Mesendoderm (in vitro differentiated cells): Measurements from ENCODE around the gene TRRAP.
"Not testable (repeated sequence)": the region's sequence is repeated elsewhere in the genome, so short reads cannot be mapped to it uniquely, and the experiment has no call there.

Experiments
- DNase-seq: peaks from one replicate; pipeline ENCODE4 v3.0.0; 2013
- H2AK5ac ChIP-seq: 2 replicates; pipeline ENCODE4 v1.6.1; 2013; ENCODE audit warnings: low read length, inconsistent platforms
- H2BK120ac ChIP-seq: 2 replicates; pipeline ENCODE4 v1.6.1; 2013; ENCODE audit warnings: low read depth, mild to moderate bottlenecking, low read length, moderate library complexity, mixed read lengths
- H2BK15ac ChIP-seq: replicated peaks from 2 replicates; pipeline ENCODE4 v1.6.1; 2013; ENCODE audit warnings: low read depth, mild to moderate bottlenecking, moderate library complexity
- H2BK5ac ChIP-seq: 2 replicates; pipeline ENCODE4 v1.6.1; 2013; ENCODE audit warnings: low read length, inconsistent platforms
- H3K18ac ChIP-seq: 2 replicates; pipeline ENCODE4 v1.6.1; 2013; ENCODE audit warnings: mild to moderate bottlenecking, low read length, mixed read lengths
- H3K23ac ChIP-seq: one replicate; pipeline ENCODE4 v1.6.1; 2013; ENCODE audit warnings: low read length
- H3K27ac ChIP-seq: 2 replicates; pipeline ENCODE4 v1.5.1; 2013; ENCODE audit warnings: low read depth, mild to moderate bottlenecking, inconsistent platforms, low read length, moderate library complexity
- H3K27me3 ChIP-seq: 2 replicates; pipeline ENCODE4 v1.6.1; 2013; ENCODE audit warnings: low read length, control low read depth, mild to moderate bottlenecking, inconsistent platforms; ENCODE audit not compliant: insufficient read depth, poor library complexity
- H3K36me3 ChIP-seq: 2 replicates; pipeline ENCODE4 v1.6.1; 2013; ENCODE audit warnings: low read length, inconsistent platforms; ENCODE audit not compliant: control insufficient read depth, insufficient read depth
- H3K4ac ChIP-seq: one replicate; pipeline ENCODE4 v1.6.1; 2013; ENCODE audit warnings: low read depth, mild to moderate bottlenecking, low read length, moderate library complexity
- H3K4me1 ChIP-seq: 2 replicates; pipeline ENCODE4 v1.6.1; 2013; ENCODE audit warnings: low read depth, low read length, inconsistent platforms; ENCODE audit not compliant: control insufficient read depth
- H3K4me2 ChIP-seq: 2 replicates; pipeline ENCODE4 v1.6.1; 2013; ENCODE audit warnings: low read length
- H3K4me3 ChIP-seq: 2 replicates; pipeline ENCODE4 v1.5.1; 2013; ENCODE audit warnings: mild to moderate bottlenecking, low read length
- H3K56ac ChIP-seq: one replicate; pipeline ENCODE4 v1.6.1; 2013; ENCODE audit warnings: low read length
- H3K79me1 ChIP-seq: 2 replicates; pipeline ENCODE4 v1.6.1; 2013; ENCODE audit warnings: low read length, inconsistent platforms
- H3K79me2 ChIP-seq: 2 replicates; pipeline ENCODE4 v1.6.1; 2013; ENCODE audit warnings: mild to moderate bottlenecking, low read length; ENCODE audit not compliant: control insufficient read depth, insufficient read depth
- H3K9ac ChIP-seq: 2 replicates; pipeline ENCODE4 v1.6.1; 2013; ENCODE audit warnings: low read length, inconsistent platforms
- H4K5ac ChIP-seq: one replicate; pipeline ENCODE4 v1.6.1; 2013; ENCODE audit warnings: low read length
- H4K8ac ChIP-seq: one replicate; pipeline ENCODE4 v1.6.1; 2013; ENCODE audit warnings: low read depth, mild to moderate bottlenecking, control low read depth, low read length, moderate library complexity
- WGBS: extraction: QIAGEN DNeasy Blood & Tissue Kit; methylation state at CpG from one replicate; pipeline ENCODE4 v1.1.7; 2013; ENCODE audit warnings: low lambda C conversion rate, missing lambda C conversion rate; ENCODE audit not compliant: insufficient coverage; ENCODE audit errors: extremely low coverage; 5-methylcytosine and 5-hydroxymethylcytosine counted together

TRRAP gene

GRCh38 chr7:98872328-98872924 is 5.9 kb upstream of the TRRAP start:
- H3K79me2 ChIP-seq, result no peaks in the 10 kb centered on the region
- H3K27ac ChIP-seq, result no peak overlapping the region
- no peaks in the 10 kb centered on the region for H3K4me1 ChIP-seq
- H3K4me2 ChIP-seq, result no peak overlapping the region
- peak; percentile 75 for DNase-seq
- H3K9ac ChIP-seq, result no peak overlapping the region
- H2BK5ac ChIP-seq, result no peak overlapping the region
- no peak overlapping the region for H2AK5ac ChIP-seq
- no peak overlapping the region for H4K8ac ChIP-seq
- H3K4ac ChIP-seq, result no peak overlapping the region
- H3K4me3 ChIP-seq, result no peak overlapping the region
- H3K36me3 ChIP-seq, result no peaks in the 10 kb centered on the region
- no peak overlapping the region for H3K23ac ChIP-seq
- H3K56ac ChIP-seq, result no peak overlapping the region
- no peak overlapping the region for H3K18ac ChIP-seq
- no peak overlapping the region for H4K5ac ChIP-seq
- WGBS, result no CpG with 5 or more reads among the region's 7 CpGs
- no peak overlapping the region for H2BK120ac ChIP-seq
- peaks cover 15% of the 10 kb centered on the region for H3K27me3 ChIP-seq
- no peaks in the 10 kb centered on the region for H3K79me1 ChIP-seq
- H2BK15ac ChIP-seq, result no peak overlapping the region

GRCh38 chr7:98873610-98874009 is 4.7 kb upstream of the TRRAP start:
- not testable (repeated sequence) for H3K4me1 ChIP-seq, H3K27ac ChIP-seq, H3K18ac ChIP-seq, H4K5ac ChIP-seq, H2BK5ac ChIP-seq, H3K79me1 ChIP-seq, H3K79me2 ChIP-seq, DNase-seq, H3K23ac ChIP-seq, H2BK120ac ChIP-seq, H3K36me3 ChIP-seq, H4K8ac ChIP-seq, H2BK15ac ChIP-seq, H3K4ac ChIP-seq, H3K56ac ChIP-seq, H3K9ac ChIP-seq, H3K4me3 ChIP-seq, H2AK5ac ChIP-seq, H3K4me2 ChIP-seq
- WGBS, result no CpG with 5 or more reads among the region's 11 CpGs
- peaks cover 11% of the 10 kb centered on the region for H3K27me3 ChIP-seq

GRCh38 chr7:98874942-98875341 is 3.4 kb upstream of the TRRAP start:
- H3K4me3 ChIP-seq, result no peak overlapping the region
- no peak for DNase-seq
- no peak overlapping the region for H3K23ac ChIP-seq
- H3K27ac ChIP-seq, result no peak overlapping the region
- no peak overlapping the region for H2AK5ac ChIP-seq
- no CpG with 5 or more reads among the region's 1 CpG for WGBS
- no peak overlapping the region for H2BK120ac ChIP-seq
- peaks cover 10% of the 10 kb centered on the region for H3K79me2 ChIP-seq
- H2BK5ac ChIP-seq, result no peak overlapping the region
- H3K27me3 ChIP-seq, result no peaks in the 10 kb centered on the region
- no peak overlapping the region for H3K4me2 ChIP-seq
- no peak overlapping the region for H3K56ac ChIP-seq
- no peak overlapping the region for H2BK15ac ChIP-seq
- H4K5ac ChIP-seq, result no peak overlapping the region
- no peak overlapping the region for H3K4ac ChIP-seq
- H3K36me3 ChIP-seq, result no peaks in the 10 kb centered on the region
- no peak overlapping the region for H3K9ac ChIP-seq
- no peak overlapping the region for H4K8ac ChIP-seq
- H3K4me1 ChIP-seq, result no peaks in the 10 kb centered on the region
- H3K79me1 ChIP-seq, result peaks cover 2% of the 10 kb centered on the region
- H3K18ac ChIP-seq, result no peak overlapping the region

- no peak for DNase-seq
- H2BK15ac ChIP-seq, result no peak overlapping the region
- no peaks in the 10 kb centered on the region for H3K36me3 ChIP-seq
- H3K9ac ChIP-seq, result no peak overlapping the region
- H2BK120ac ChIP-seq, result no peak overlapping the region
- no peak overlapping the region for H3K4me2 ChIP-seq
- no peak overlapping the region for H4K5ac ChIP-seq
- no peak overlapping the region for H3K56ac ChIP-seq
- H3K4ac ChIP-seq, result no peak overlapping the region
- peaks cover 14% of the 10 kb centered on the region for H3K79me2 ChIP-seq
- WGBS, result no CpG with 5 or more reads among the region's 9 CpGs
- H3K18ac ChIP-seq, result no peak overlapping the region
- no peaks in the 10 kb centered on the region for H3K27me3 ChIP-seq
- H3K4me3 ChIP-seq, result no peak overlapping the region
- no peak overlapping the region for H3K23ac ChIP-seq
- no peak overlapping the region for H4K8ac ChIP-seq
- no peak overlapping the region for H2BK5ac ChIP-seq
- no peak overlapping the region for H2AK5ac ChIP-seq
- H3K79me1 ChIP-seq, result peaks cover 3% of the 10 kb centered on the region
- no peaks in the 10 kb centered on the region for H3K4me1 ChIP-seq
- H3K27ac ChIP-seq, result no peak overlapping the region
Observed at GRCh38 chr7:98875501-98875900, 2.8 kb upstream of the TRRAP start.

- Histone ChIP-seq H3K4me3 (no peak overlapping the region), H3K4me2 (no peak overlapping the region), H2BK5ac (no peak overlapping the region), H3K36me3 (peaks cover 2% of the 10 kb centered on the region), H3K4me1 (no peaks in the 10 kb centered on the region), H2BK15ac (no peak overlapping the region), H2AK5ac (no peak overlapping the region), H3K18ac (no peak overlapping the region), H3K9ac (no peak overlapping the region), H3K23ac (no peak overlapping the region), H2BK120ac (no peak overlapping the region), H3K4ac (no peak overlapping the region), H3K27me3 (no peaks in the 10 kb centered on the region), H4K8ac (no peak overlapping the region), H3K27ac (no peak overlapping the region), H3K56ac (no peak overlapping the region), H3K79me2 (peaks cover 15% of the 10 kb centered on the region), H3K79me1 (peaks cover 5% of the 10 kb centered on the region), H4K5ac (no peak overlapping the region)
- no peak for DNase-seq
- no CpG with 5 or more reads among the region's 6 CpGs for WGBS
Observed at GRCh38 chr7:98877146-98877545, 1.2 kb upstream of the TRRAP start.

- no peak overlapping the region for H3K27ac ChIP-seq
- no peak overlapping the region for H2AK5ac ChIP-seq
- H3K79me1 ChIP-seq, result peaks cover 5% of the 10 kb centered on the region
Observed at GRCh38 chr7:98877692-98878364, 504 bp upstream of the TRRAP start.

More at GRCh38 chr7:98877692-98878364, 504 bp upstream of the TRRAP start:
- no peaks in the 10 kb centered on the region for H3K4me1 ChIP-seq
- H2BK15ac ChIP-seq, result no peak overlapping the region
- no peaks in the 10 kb centered on the region for H3K27me3 ChIP-seq
- peak overlapping the region; percentile 50 for H3K56ac ChIP-seq
- H2BK5ac ChIP-seq, result no peak overlapping the region
- peak overlapping the region; percentile 36 for H3K4me2 ChIP-seq
- H3K9ac ChIP-seq, result peak overlapping the region; percentile 61
- H2BK120ac ChIP-seq, result no peak overlapping the region
- H4K5ac ChIP-seq, result no peak overlapping the region
- peak; percentile 34 for DNase-seq
- no peak overlapping the region for H3K23ac ChIP-seq
- H3K36me3 ChIP-seq, result peaks cover 2% of the 10 kb centered on the region
- H3K4ac ChIP-seq, result no peak overlapping the region
- H3K4me3 ChIP-seq, result no peak overlapping the region
- H3K79me2 ChIP-seq, result peaks cover 15% of the 10 kb centered on the region
- no peak overlapping the region for H3K18ac ChIP-seq
- WGBS, result no CpG with 5 or more reads among the region's 18 CpGs
- H4K8ac ChIP-seq, result no peak overlapping the region
